SU-DHL-6 (cell line): ENCODE measurements around the gene AKAP6.

Experiments
- H2AFZ ChIP-seq: fragments of 200-600 bp; sonication (generic); 2 replicates; pipeline ENCODE4 v1.6.1; 2014; ENCODE audit warnings: low read depth, mild to moderate bottlenecking, moderate library complexity, mixed read lengths, antibody characterized with exemption, low read length; ENCODE audit not compliant: severe bottlenecking
- H3F3A ChIP-seq: fragments of 200-600 bp; shearing (Covaris generic); 2 replicates; pipeline ENCODE4 v1.6.0; 2016; ENCODE audit warnings: antibody characterized with exemption, mild to moderate bottlenecking; ENCODE audit not compliant: insufficient read depth
- H3K27ac ChIP-seq: fragments of 200-600 bp; sonication (generic); 2 replicates; pipeline ENCODE4 v1.5.1; 2016; ENCODE audit warnings: low read depth, mild to moderate bottlenecking, low read length, moderate library complexity, mixed read lengths
- H3K27me3 ChIP-seq: fragments of 200-600 bp; sonication (generic), shearing (Covaris generic); 2 replicates; pipeline ENCODE4 v1.6.0; 2014; ENCODE audit warnings: mild to moderate bottlenecking, low read length
- H3K36me3 ChIP-seq: fragments of 200-600 bp; sonication (generic); 2 replicates; pipeline ENCODE4 v1.6.1; 2014; ENCODE audit warnings: mild to moderate bottlenecking, low read length, mixed read lengths
- H3K4me2 ChIP-seq: fragments of 300-600, 200-600 bp; shearing (Covaris generic), sonication (generic); 2 replicates; pipeline ENCODE4 v1.6.0; 2014; ENCODE audit warnings: low read length, low read depth, mild to moderate bottlenecking; ENCODE audit not compliant: poor library complexity, severe bottlenecking
- H3K4me3 ChIP-seq: fragments of 200-600 bp; sonication (generic); 2 replicates; pipeline ENCODE4 v1.5.1; 2014; ENCODE audit warnings: antibody characterized with exemption, low read length, mild to moderate bottlenecking, mixed read lengths; ENCODE audit not compliant: insufficient read depth, poor library complexity, severe bottlenecking
- H3K79me2 ChIP-seq: fragments of 200-600 bp; sonication (generic); 2 replicates; pipeline ENCODE4 v1.6.1; 2014; ENCODE audit warnings: mild to moderate bottlenecking, low read length, moderate library complexity; ENCODE audit not compliant: insufficient read depth
- H3K9ac ChIP-seq: fragments of 200-600 bp; sonication (generic); 2 replicates; pipeline ENCODE4 v1.7.0; 2014; ENCODE audit warnings: mild to moderate bottlenecking, low read length
- H3K9me2 ChIP-seq: fragments of 200-600 bp; sonication (generic); replicated peaks from 2 replicates; pipeline ENCODE4 v1.6.1; 2014; ENCODE audit warnings: low read length; ENCODE audit not compliant: insufficient read depth
- H3K9me3 ChIP-seq: fragments of 200-600 bp; sonication (generic); 2 replicates; pipeline ENCODE4 v1.6.1; 2014; ENCODE audit warnings: low read length, mixed read lengths; ENCODE audit not compliant: insufficient read depth
- H4K20me1 ChIP-seq: fragments of 200-600 bp; sonication (generic); 2 replicates; pipeline ENCODE4 v1.6.1; 2014; ENCODE audit warnings: low read depth, mild to moderate bottlenecking, antibody characterized with exemption, low read length, moderate library complexity, mixed read lengths
- CTCF ChIP-seq: fragments of 200-600 bp; sonication (generic); IDR thresholded peaks from one replicate; pipeline ENCODE4 v1.5.1; 2017; ENCODE audit warnings: antibody characterized with exemption, mild to moderate bottlenecking, low read length, moderate library complexity; ENCODE audit not compliant: insufficient read depth, poor library complexity, severe bottlenecking
- EZH2phosphoT487 ChIP-seq: fragments of 200-600 bp; sonication (generic), shearing (Covaris generic); conservative IDR thresholded peaks from 2 replicates; pipeline ENCODE4 v1.6.1; 2018; ENCODE audit warnings: mild to moderate bottlenecking, antibody characterized with exemption, low read length, moderate library complexity, mixed read lengths

Gene AKAP6

GRCh38 chr14:32330351-32331111 lies 1.4 kb downstream of the AKAP6 start:
- Histone ChIP-seq H3K9me3 (no peaks in the 10 kb centered on the region), H3K9me2 (no peaks in the 10 kb centered on the region), H3K27me3 (no peaks in the 10 kb centered on the region), H3F3A (no peaks in the 10 kb centered on the region), H3K36me3 (no peaks in the 10 kb centered on the region), H3K9ac (no peak overlapping the region), H4K20me1 (no peaks in the 10 kb centered on the region), H3K4me2 (no peak overlapping the region), H3K27ac (no peak overlapping the region), H2AFZ (no peak overlapping the region), H3K79me2 (no peaks in the 10 kb centered on the region), H3K4me3 (no peak overlapping the region)
- TF ChIP-seq CTCF, result no peak
- TF ChIP-seq EZH2phosphoT487, result no peak

GRCh38 chr14:32331206-32331605 lies 2.1 kb downstream of the AKAP6 start:
- Histone ChIP-seq H2AFZ (no peak overlapping the region), H3K27me3 (no peaks in the 10 kb centered on the region), H3K36me3 (no peaks in the 10 kb centered on the region), H3K9me2 (no peaks in the 10 kb centered on the region), H3K4me3 (no peak overlapping the region), H3K79me2 (no peaks in the 10 kb centered on the region), H3K27ac (no peak overlapping the region), H3K9me3 (no peaks in the 10 kb centered on the region), H3K9ac (no peak overlapping the region), H4K20me1 (no peaks in the 10 kb centered on the region), H3K4me2 (no peak overlapping the region), H3F3A (no peaks in the 10 kb centered on the region)
- TF ChIP-seq EZH2phosphoT487 (no peak), CTCF (no peak)

GRCh38 chr14:32332415-32333316 lies 3.6 kb downstream of the AKAP6 start:
- TF ChIP-seq EZH2phosphoT487, result no peak
- no peak for TF ChIP-seq CTCF

More at GRCh38 chr14:32332415-32333316, 3.6 kb downstream of the AKAP6 start:
- Histone ChIP-seq H3K27ac (no peak overlapping the region), H3F3A (no peaks in the 10 kb centered on the region), H3K9me3 (no peaks in the 10 kb centered on the region), H3K36me3 (no peaks in the 10 kb centered on the region), H3K9me2 (no peaks in the 10 kb centered on the region), H3K9ac (no peak overlapping the region), H2AFZ (no peak overlapping the region), H3K79me2 (no peaks in the 10 kb centered on the region), H3K4me3 (no peak overlapping the region), H3K4me2 (no peak overlapping the region), H4K20me1 (no peaks in the 10 kb centered on the region), H3K27me3 (no peaks in the 10 kb centered on the region)
